ENCODE results near the gene PNMA8C.

The PNMA8C gene

GRCh38 chr19:46428239-46429135, at the start of gene PNMA8C:
Gene PNMA8C (minus strand): TSS chr19:46428936. CDS start chr19:46428359, 577 bp downstream.
- DNase-seq: peak; percentile 77

GRCh38 chr19:46475986-46476385, 47.2 kb upstream of the PNMA8C start:
- DNase-seq: no peak

- no peak for DNase-seq
Measured at GRCh38 chr19:46474211-46474610, 45.5 kb upstream of the PNMA8C start.

- no peak for DNase-seq
Measured at GRCh38 chr19:46472592-46472991, 43.9 kb upstream of the PNMA8C start.

GRCh38 chr19:46471811-46472543, 43.2 kb upstream of the PNMA8C start:
- DNase-seq: no peak

GRCh38 chr19:46471116-46471733, 42.5 kb upstream of the PNMA8C start, which contains the start of gene PNMA8A:
Gene PNMA8A (minus strand): TSS chr19:46471563. CDS start chr19:46471035, 528 bp downstream.
- no peak for DNase-seq

GRCh38 chr19:46470376-46470775, 41.6 kb upstream of the PNMA8C start:
- DNase-seq: no peak

- no peak for DNase-seq
Measured at GRCh38 chr19:46469541-46470185, 40.9 kb upstream of the PNMA8C start.

- no peak for DNase-seq
Measured at GRCh38 chr19:46466536-46467196, 37.9 kb upstream of the PNMA8C start.

- DNase-seq: no peak
Measured at GRCh38 chr19:46463516-46463915, 34.8 kb upstream of the PNMA8C start.

GRCh38 chr19:46461537-46461936, 32.8 kb upstream of the PNMA8C start:
- no peak for DNase-seq

GRCh38 chr19:46460981-46461380, 32.2 kb upstream of the PNMA8C start:
- DNase-seq: no peak

GRCh38 chr19:46460055-46460454, 31.3 kb upstream of the PNMA8C start:
- no peak for DNase-seq

- DNase-seq: no peak
Measured at GRCh38 chr19:46456930-46457329, 28.2 kb upstream of the PNMA8C start.

GRCh38 chr19:46454244-46454643, 25.5 kb upstream of the PNMA8C start:
- DNase-seq: no peak

- DNase-seq: peak; percentile 8
Measured at GRCh38 chr19:46453661-46454060, 24.9 kb upstream of the PNMA8C start.

- DNase-seq: no peak
Measured at GRCh38 chr19:46452186-46452585, 23.4 kb upstream of the PNMA8C start.

GRCh38 chr19:46451352-46451751, 22.6 kb upstream of the PNMA8C start:
- DNase-seq: no peak

GRCh38 chr19:46450737-46451136, 22.0 kb upstream of the PNMA8C start:
- no peak for DNase-seq

- DNase-seq: peak; percentile 16
Measured at GRCh38 chr19:46449228-46449627, 20.5 kb upstream of the PNMA8C start.

GRCh38 chr19:46448601-46449000, 19.9 kb upstream of the PNMA8C start:
- DNase-seq: no peak

- no peak for DNase-seq
Measured at GRCh38 chr19:46447824-46448223, 19.1 kb upstream of the PNMA8C start.

Data from activated effector memory CD4-positive, alpha-beta T cell treated with anti-CD3 and anti-CD28 coated beads, Interleukin-2, amount 50 U/mL, for 16 hours (primary cell).